IMR-90 (cell line): ENCODE data around the gene CROCC2. TPM values are rescaled to one million over a fixed set of nuclear protein-coding genes. Genes with fewer than 3 reads are reported as not detected.

Experiments
- ATAC-seq: fragments of 200-7000 bp; cut with Tn5 transposase; 2 replicates; pipeline ENCODE4 v1.9.1; 2020; ENCODE audit warnings: low read depth, mild to moderate bottlenecking, moderate library complexity
- BruUV-seq: library from RNA; stranded (reverse); fragments of 400-500 nt; replicated peaks from 2 replicates; lab custom pipeline; 2021; lab: Mats Ljungman, UMichigan
- CTCF ChIA-PET: fragments of 300-600 bp; formaldehyde crosslinking; extraction: SDS; loops from one replicate; lab custom pipeline; 2021; ENCODE audit warnings: antibody characterized with exemption; lab: Yijun Ruan, JAX
- POLR2A ChIA-PET: fragments of 300-600 bp; sonication (Branson Sonifier 250); formaldehyde crosslinking; loops from one replicate; lab custom pipeline; 2022; ENCODE audit warnings: antibody characterized with exemption; ENCODE audit not compliant: unreplicated experiment; lab: Charles Lee
- DNase-seq: peaks from one replicate; pipeline ENCODE4 v3.0.0; 2013
- H2AFZ ChIP-seq: replicated peaks from 2 replicates; pipeline ENCODE3; 2013; ENCODE audit warnings: low read length, mild to moderate bottlenecking; ENCODE audit not compliant: poor library complexity
- H2AK5ac ChIP-seq: 2 replicates; pipeline ENCODE4 v1.6.1; 2013; ENCODE audit warnings: low read depth, low read length, inconsistent platforms
- H2AK9ac ChIP-seq: replicated peaks from 2 replicates; pipeline ENCODE3; 2013; ENCODE audit warnings: mild to moderate bottlenecking, low read depth, low read length, moderate library complexity; ENCODE audit not compliant: poor library complexity
- H2BK120ac ChIP-seq: 2 replicates; pipeline ENCODE4 v1.6.1; 2013; ENCODE audit warnings: low read depth, low read length, inconsistent platforms
- H2BK15ac ChIP-seq: 3 replicates; pipeline ENCODE4 v1.6.1; 2013; ENCODE audit warnings: low read depth, low read length, inconsistent platforms
- H2BK20ac ChIP-seq: 2 replicates; pipeline ENCODE4 v1.6.1; 2013; ENCODE audit warnings: low read depth, mild to moderate bottlenecking, inconsistent platforms, low read length, moderate library complexity
- H2BK5ac ChIP-seq: 2 replicates; pipeline ENCODE4 v1.6.1; 2013; ENCODE audit warnings: mild to moderate bottlenecking, low read depth, low read length, inconsistent platforms; ENCODE audit not compliant: poor library complexity, severe bottlenecking
- H3K14ac ChIP-seq: replicated peaks from 2 replicates; pipeline ENCODE4 v1.6.1; 2013; ENCODE audit warnings: low read depth, low read length, inconsistent platforms
- H3K18ac ChIP-seq: 2 replicates; pipeline ENCODE4 v1.6.1; 2013; ENCODE audit warnings: low read depth, low read length, control low read depth
- H3K23ac ChIP-seq: 2 replicates; pipeline ENCODE4 v1.6.1; 2013; ENCODE audit warnings: low read depth, low read length, inconsistent platforms
- H3K27ac ChIP-seq: 2 replicates; pipeline ENCODE4 v1.5.1; 2013; ENCODE audit warnings: mild to moderate bottlenecking, control low read depth, low read length; ENCODE audit not compliant: insufficient read depth
- H3K27me3 ChIP-seq: 2 replicates; pipeline ENCODE4 v1.6.1; 2013; ENCODE audit warnings: low read length; ENCODE audit not compliant: control insufficient read depth, insufficient read depth
- H3K36me3 ChIP-seq: 2 replicates; pipeline ENCODE4 v1.6.1; 2013; ENCODE audit warnings: low read length, mixed read lengths; ENCODE audit not compliant: control insufficient read depth, insufficient read depth
- H3K4ac ChIP-seq: 2 replicates; pipeline ENCODE4 v1.6.1; 2013; ENCODE audit warnings: low read depth, low read length, inconsistent platforms
- H3K4me1 ChIP-seq: 2 replicates; pipeline ENCODE4 v1.6.1; 2013; ENCODE audit warnings: low read length, mixed read lengths; ENCODE audit not compliant: control insufficient read depth, insufficient read depth
- H3K4me2 ChIP-seq: 2 replicates; pipeline ENCODE4 v1.6.1; 2013; ENCODE audit warnings: low read depth, mild to moderate bottlenecking, control low read depth, low read length, moderate library complexity
- H3K4me3 ChIP-seq: 2 replicates; pipeline ENCODE4 v1.5.1; 2013; ENCODE audit warnings: low read depth, mild to moderate bottlenecking, control low read depth, low read length, moderate library complexity; ENCODE audit not compliant: insufficient read depth
- H3K56ac ChIP-seq: 2 replicates; pipeline ENCODE4 v1.6.1; 2013; ENCODE audit warnings: low read length, inconsistent platforms; ENCODE audit not compliant: insufficient read depth; ENCODE audit errors: extremely low read depth
- H3K79me1 ChIP-seq, 2 experiments: 2 replicates each; pipeline ENCODE4 v1.6.1; 2013; ENCODE audit warnings: low read length in 2 of 2, inconsistent platforms in 1 of 2, low read depth in 1 of 2
- H3K9ac ChIP-seq: 2 replicates; pipeline ENCODE4 v1.6.1; 2013; ENCODE audit warnings: low read depth, low read length, control low read depth
- H3K9me1 ChIP-seq: 2 replicates; pipeline ENCODE4 v1.6.1; 2013; ENCODE audit warnings: low read length, inconsistent platforms; ENCODE audit not compliant: insufficient read depth
- H3K9me3 ChIP-seq: 2 replicates; pipeline ENCODE4 v1.6.1; 2013; ENCODE audit warnings: low read length; ENCODE audit not compliant: control insufficient read depth, insufficient read depth
- H4K20me1 ChIP-seq: 2 replicates; pipeline ENCODE4 v1.6.1; 2013; ENCODE audit warnings: low read length, inconsistent platforms; ENCODE audit not compliant: insufficient read depth
- H4K5ac ChIP-seq: 2 replicates; pipeline ENCODE4 v1.6.1; 2013; ENCODE audit warnings: mild to moderate bottlenecking, low read depth, low read length, control low read depth
- H4K8ac ChIP-seq, 2 experiments: 2 replicates each; pipeline ENCODE4 v1.6.1; 2013; ENCODE audit warnings: low read depth in 2 of 2, low read length in 2 of 2, control low read depth in 1 of 2, inconsistent platforms in 1 of 2
- H4K91ac ChIP-seq: 2 replicates; pipeline ENCODE4 v1.6.1; 2013; ENCODE audit warnings: low read depth, low read length, inconsistent platforms; ENCODE audit not compliant: insufficient read depth
- BHLHE40 ChIP-seq: fragments of 150-350 bp; IDR thresholded peaks from 2 replicates; pipeline ENCODE4 v1.6.1; 2016; ENCODE audit warnings: mild to moderate bottlenecking, low read depth, low read length
- CEBPB ChIP-seq: IDR thresholded peaks from 2 replicates; pipeline ENCODE4 v1.6.1; 2012; ENCODE audit warnings: low read depth, low read length, improper control_type of control experiment
- CHD1 ChIP-seq: IDR thresholded peaks from 2 replicates; pipeline ENCODE4 v1.6.1; 2012; ENCODE audit warnings: low read depth, low read length, improper control_type of control experiment
- ELK1 ChIP-seq: fragments of 150-350 bp; IDR thresholded peaks from 2 replicates; pipeline ENCODE4 v1.6.1; 2016; ENCODE audit warnings: low read depth, mild to moderate bottlenecking, low read length, moderate library complexity, borderline replicate concordance
- FOS ChIP-seq: fragments of 150-350 bp; IDR thresholded peaks from 2 replicates; pipeline ENCODE4 v1.6.1; 2016; ENCODE audit warnings: low read depth, low read length
- MAFK ChIP-seq: IDR thresholded peaks from 2 replicates; pipeline ENCODE4 v1.6.1; 2012; ENCODE audit warnings: low read depth, low read length, improper control_type of control experiment
- MAZ ChIP-seq: IDR thresholded peaks from 2 replicates; pipeline ENCODE4 v1.6.1; 2012; ENCODE audit warnings: low read depth, mild to moderate bottlenecking, low read length, improper control_type of control experiment, moderate library complexity, borderline replicate concordance
- MXI1 ChIP-seq: IDR thresholded peaks from 2 replicates; pipeline ENCODE4 v1.6.1; 2012; ENCODE audit warnings: low read depth, mild to moderate bottlenecking, low read length, moderate library complexity, borderline replicate concordance
- NFE2L2 ChIP-seq: fragments of 150-350 bp; IDR thresholded peaks from 2 replicates; pipeline ENCODE4 v1.6.1; 2016; ENCODE audit warnings: low read depth, mild to moderate bottlenecking, low read length
- POLR2A ChIP-seq: IDR thresholded peaks from 2 replicates; pipeline ENCODE4 v1.6.1; 2012; ENCODE audit warnings: mild to moderate bottlenecking, low read depth, low read length
- RAD21 ChIP-seq: IDR thresholded peaks from 2 replicates; pipeline ENCODE4 v1.6.1; 2012; ENCODE audit warnings: low read length, improper control_type of control experiment
- RCOR1 ChIP-seq: IDR thresholded peaks from 2 replicates; pipeline ENCODE4 v1.6.1; 2012; ENCODE audit warnings: mild to moderate bottlenecking, low read length, improper control_type of control experiment; ENCODE audit not compliant: insufficient replicate concordance
- RFX5 ChIP-seq: IDR thresholded peaks from 2 replicates; pipeline ENCODE4 v1.8.0; 2012; ENCODE audit warnings: low read depth, mild to moderate bottlenecking, low read length, moderate library complexity
- SMC3 ChIP-seq: fragments of 150-350 bp; IDR thresholded peaks from 2 replicates; pipeline ENCODE4 v1.6.1; 2016; ENCODE audit warnings: low read depth, mild to moderate bottlenecking, antibody characterized with exemption, low read length, moderate library complexity
- USF2 ChIP-seq: fragments of 150-350 bp; IDR thresholded peaks from 2 replicates; pipeline ENCODE4 v1.6.1; 2017; ENCODE audit warnings: mild to moderate bottlenecking, antibody characterized with exemption, low read length, low read depth
- WGBS, 2 experiments: methylation state at CpG; one replicate each; pipeline versions ENCODE4 v1.1.5 to v1.1.7; 2013; ENCODE audit warnings: missing lambda C conversion rate in 2 of 2; ENCODE audit not compliant: insufficient read length in 1 of 2; ENCODE audit errors: extremely low coverage in 2 of 2; 5-methylcytosine and 5-hydroxymethylcytosine counted together
- dilution Hi-C: fragments of 300-500 bp; cut with HindIII; formaldehyde crosslinking; loops from one replicate; pipeline ENCODE4 v1.14.3; 2018; ENCODE audit warnings: low sequenced_read_pairs; ENCODE audit not compliant: unreplicated experiment
- in situ Hi-C: fragments of 300-500 bp; cut with MboI; formaldehyde crosslinking; loops from 3 replicates; pipeline ENCODE4 v1.14.3; 2019; ENCODE audit warnings: low sequenced_read_pairs, inconsistent platforms, mixed read lengths
- intact Hi-C: fragments of 100-400 bp; cut with micrococcal nuclease; formaldehyde crosslinking; loops from 2 replicates; pipeline ENCODE4 v1.10.0; 2022
- polyA plus RNA-seq, 3 experiments: library from polyadenylated mRNA; depleted of rRNA; stranded (reverse); fragments of >200 nt; gene quantifications; 2 replicates each; pipeline ENCODE4 v1.2.3, GENCODE V29; 2012; ENCODE audit warnings: low replicate concordance in 1 of 3
- total RNA-seq: library from RNA; depleted of rRNA; stranded (reverse); fragments of >200 nt; gene quantifications from 2 replicates; pipeline ENCODE4 v1.2.3, GENCODE V29; 2012
- TF ChIP-seq, protein P1 (sequence below): conservative IDR thresholded peaks from 2 replicates; pipeline ENCODE4 v1.5.1; 2012; ENCODE audit warnings: mild to moderate bottlenecking, low read depth, low read length, improper control_type of control experiment

CROCC2 gene
- total and polyA plus RNA-seq, 2 of the 4 experiments (the other 2 are of a cell fraction), result not detected

- CTCF ChIA-PET, result no interaction called here
- no peak for ATAC-seq
- Histone ChIP-seq H4K5ac (no peak overlapping the region), H3K9me3 (no peaks in the 10 kb centered on the region), H2BK120ac (no peak overlapping the region), H3K9ac (no peak overlapping the region), H4K8ac (no peak overlapping the region), H3K23ac (no peak overlapping the region), H3K79me1 (no peaks in the 10 kb centered on the region), H2AK9ac (no peak overlapping the region), H4K91ac (no peak overlapping the region), H3K56ac (no peak overlapping the region), H3K9me1 (no peaks in the 10 kb centered on the region), H2BK5ac (no peak overlapping the region), H3K27me3 (peaks cover 7% of the 10 kb centered on the region; the same call in 1 of the 2 replicates), H2BK20ac (no peak overlapping the region), H3K4me2 (no peak overlapping the region), H3K4me3 (no peak overlapping the region), H2BK15ac (no peak overlapping the region), H3K4ac (no peak overlapping the region), H2AFZ (no peak overlapping the region), H3K18ac (no peak overlapping the region), H3K14ac (no peak overlapping the region), H3K4me1 (no peaks in the 10 kb centered on the region; the same call in 1 of the 2 replicates), H4K20me1 (no peaks in the 10 kb centered on the region), H3K27ac (no peak overlapping the region), H3K36me3 (no peaks in the 10 kb centered on the region), H2AK5ac (no peak overlapping the region)
- WGBS, 2 experiments, result 14% methylated on average over 1 of the region's 7 CpGs; no CpG with 5 or more reads in 1 of the 2 experiments
- POLR2A ChIA-PET, result no interaction called here
- in situ Hi-C loops, result no loop called here
- no TSS peak for BruUV-seq
- intact Hi-C loops, result no loop called here
- TF ChIP-seq RFX5 (no peak), BHLHE40 (no peak), MAZ (no peak), NFE2L2 (no peak), CEBPB (no peak), CHD1 (no peak), MAFK (no peak), RCOR1 (no peak), MXI1 (no peak), USF2 (no peak), FOS (no peak), POLR2A (no peak), SMC3 (no peak), RAD21 (no peak), ELK1 (no peak)
- TF ChIP-seq, protein P1, sequence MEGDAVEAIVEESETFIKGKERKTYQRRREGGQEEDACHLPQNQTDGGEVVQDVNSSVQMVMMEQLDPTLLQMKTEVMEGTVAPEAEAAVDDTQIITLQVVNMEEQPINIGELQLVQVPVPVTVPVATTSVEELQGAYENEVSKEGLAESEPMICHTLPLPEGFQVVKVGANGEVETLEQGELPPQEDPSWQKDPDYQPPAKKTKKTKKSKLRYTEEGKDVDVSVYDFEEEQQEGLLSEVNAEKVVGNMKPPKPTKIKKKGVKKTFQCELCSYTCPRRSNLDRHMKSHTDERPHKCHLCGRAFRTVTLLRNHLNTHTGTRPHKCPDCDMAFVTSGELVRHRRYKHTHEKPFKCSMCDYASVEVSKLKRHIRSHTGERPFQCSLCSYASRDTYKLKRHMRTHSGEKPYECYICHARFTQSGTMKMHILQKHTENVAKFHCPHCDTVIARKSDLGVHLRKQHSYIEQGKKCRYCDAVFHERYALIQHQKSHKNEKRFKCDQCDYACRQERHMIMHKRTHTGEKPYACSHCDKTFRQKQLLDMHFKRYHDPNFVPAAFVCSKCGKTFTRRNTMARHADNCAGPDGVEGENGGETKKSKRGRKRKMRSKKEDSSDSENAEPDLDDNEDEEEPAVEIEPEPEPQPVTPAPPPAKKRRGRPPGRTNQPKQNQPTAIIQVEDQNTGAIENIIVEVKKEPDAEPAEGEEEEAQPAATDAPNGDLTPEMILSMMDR, result no peak
- DNase-seq, result no peak
- dilution Hi-C loops, result no loop called here
Observed at GRCh38 chr2:240896394-240896793, 9.7 kb upstream of the CROCC2 start.
